Measurements from ENCODE around the gene STH. TPM values are rescaled to one million over a fixed set of nuclear protein-coding genes. Genes with fewer than 3 reads are reported as not detected.

Gene STH
- total and polyA plus RNA-seq, 8 donors, result not detected

- intact Hi-C loops (cut with DNase I; ENCODE audit: low total_unique reads), result no loop called here
- WGBS, 5 donors, result 77 to 84% (median 83%) methylated on average over 8 of the region's 8 CpGs
- peaks cover 5 to 82% (median 65%) of the 10 kb centered on the region in 4 donors for H3K36me3 ChIP-seq
- TF ChIP-seq POLR2AphosphoS5 (IDR thresholded peaks at IDR 0.05), result no peak
- no peak for TF ChIP-seq POLR2A (IDR thresholded peaks at IDR 0.05)
- no peak for TF ChIP-seq EP300 (IDR thresholded peaks at IDR 0.05)
- no peak for TF ChIP-seq CTCF (IDR thresholded peaks at IDR 0.05)
- peaks cover 0 to 18% (median 6%) of the 10 kb centered on the region in 4 donors for H3K4me1 ChIP-seq
- H3K27ac ChIP-seq, result peak overlapping the region in 2 of 5 donors; percentile 42 to 43
- H3K9me3 ChIP-seq, result no peaks in the 10 kb centered on the region
- H3K27me3 ChIP-seq, result no peaks in the 10 kb centered on the region
- DNase-seq, result no peak
- H3K4me3 ChIP-seq, result no peak overlapping the region
These were observed 26.6 kb downstream of the STH start for GRCh38 chr17:46025510-46026165.

- no peak for DNase-seq
- H3K27me3 ChIP-seq, result no peaks in the 10 kb centered on the region
- 79 to 85% (median 83%) methylated on average over 13 to 17 of the region's 17 CpGs for WGBS, 5 donors
- H3K4me3 ChIP-seq, result no peak overlapping the region
- peak overlapping the region in 2 of 5 donors; percentile 42 to 43 for H3K27ac ChIP-seq
- no peak for TF ChIP-seq POLR2AphosphoS5 (IDR thresholded peaks at IDR 0.05)
- TF ChIP-seq POLR2A (IDR thresholded peaks at IDR 0.05), result no peak
- no peak for TF ChIP-seq EP300 (IDR thresholded peaks at IDR 0.05)
- no peak for TF ChIP-seq CTCF (IDR thresholded peaks at IDR 0.05)
- peaks cover 0 to 18% (median 6%) of the 10 kb centered on the region in 4 donors for H3K4me1 ChIP-seq
- H3K9me3 ChIP-seq, result no peaks in the 10 kb centered on the region
- H3K36me3 ChIP-seq, result peaks cover 13 to 90% (median 72%) of the 10 kb centered on the region in 4 donors
- intact Hi-C loops (cut with DNase I; ENCODE audit: low total_unique reads), result no loop called here
These were observed 27.4 kb downstream of the STH start for GRCh38 chr17:46026166-46027047.

GRCh38 chr17:46027048-46027975 lies 28.3 kb downstream of the STH start:
- Histone ChIP-seq H3K36me3 (peaks cover 22 to 99% (median 77%) of the 10 kb centered on the region in 4 donors), H3K4me1 (peaks cover 0 to 18% (median 6%) of the 10 kb centered on the region in 4 donors), H3K9me3 (no peaks in the 10 kb centered on the region), H3K4me3 (no peak overlapping the region), H3K27me3 (no peaks in the 10 kb centered on the region), H3K27ac (peak overlapping the region in 4 of 5 donors; percentile 15 to 42 (median 23))
- no peak for DNase-seq
- no peak for TF ChIP-seq POLR2AphosphoS5 (IDR thresholded peaks at IDR 0.05)
- no peak for TF ChIP-seq CTCF (IDR thresholded peaks at IDR 0.05)
- TF ChIP-seq EP300 (IDR thresholded peaks at IDR 0.05), result no peak
- no peak for TF ChIP-seq POLR2A (IDR thresholded peaks at IDR 0.05)
- 74 to 80% (median 77%) methylated on average over 12 of the region's 12 CpGs for WGBS, 5 donors
- intact Hi-C loops (cut with DNase I; ENCODE audit: low total_unique reads), result no loop called here

- Histone ChIP-seq H3K27ac (peak overlapping the region in 2 of 5 donors; percentile 1 to 25), H3K36me3 (peaks cover 29 to 99% (median 80%) of the 10 kb centered on the region in 4 donors)
- intact Hi-C loops (cut with DNase I; ENCODE audit: low total_unique reads), result no loop called here
These were observed 28.9 kb downstream of the STH start for GRCh38 chr17:46027976-46028325.

More at GRCh38 chr17:46027976-46028325, 28.9 kb downstream of the STH start:
- WGBS, 5 donors, result 76 to 86% (median 86%) methylated on average over 4 of the region's 4 CpGs
- H3K27me3 ChIP-seq, result no peaks in the 10 kb centered on the region
- no peaks in the 10 kb centered on the region for H3K9me3 ChIP-seq
- no peak for TF ChIP-seq EP300 (IDR thresholded peaks at IDR 0.05)
- no peak for TF ChIP-seq POLR2AphosphoS5 (IDR thresholded peaks at IDR 0.05)
- no peak for TF ChIP-seq CTCF (IDR thresholded peaks at IDR 0.05)
- TF ChIP-seq POLR2A (IDR thresholded peaks at IDR 0.05), result no peak
- DNase-seq, result no peak
- H3K4me1 ChIP-seq, result peaks cover 0 to 18% (median 6%) of the 10 kb centered on the region in 4 donors
- no peak overlapping the region for H3K4me3 ChIP-seq
